ENCODE results near the gene TESK1.

TESK1 gene

DNA sequence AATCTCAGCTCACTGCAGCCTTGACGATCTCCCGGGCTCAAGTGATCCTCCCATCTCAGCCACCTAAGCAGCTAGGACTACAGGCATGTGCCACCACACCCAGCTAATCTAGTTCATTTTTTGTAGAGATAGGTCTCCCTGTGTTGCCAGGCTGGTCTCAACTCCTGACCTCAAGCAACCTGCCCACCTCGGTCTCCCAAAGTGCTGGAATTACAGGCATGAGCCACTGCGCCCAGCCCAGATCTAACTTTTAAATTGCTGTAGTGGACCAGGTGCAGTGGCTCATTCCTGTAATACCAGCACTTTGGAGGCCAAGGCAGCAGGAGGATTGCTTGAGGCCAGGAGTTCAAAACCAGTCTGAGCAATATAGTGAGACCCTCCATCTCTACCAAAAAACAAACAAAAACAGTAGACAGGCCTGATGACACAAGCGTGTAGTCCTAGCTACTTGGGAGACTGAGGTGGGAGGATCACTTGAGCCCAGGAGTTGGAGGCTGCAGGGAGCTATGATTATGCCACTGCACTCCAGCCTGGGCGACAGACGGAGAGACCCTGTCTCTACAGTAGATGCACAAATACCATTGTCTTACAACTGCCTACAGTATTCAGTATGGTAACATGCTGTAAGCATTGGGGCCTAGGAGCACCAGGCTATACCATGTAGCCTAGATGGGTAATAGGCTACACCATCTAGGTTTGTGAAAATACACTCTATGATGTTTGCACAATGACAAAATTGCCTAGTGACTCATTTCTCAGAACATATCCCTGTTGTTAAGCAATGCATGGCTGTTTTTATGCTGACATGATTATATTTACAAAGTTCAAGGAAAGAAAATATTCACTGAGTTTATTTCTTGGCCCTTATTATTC is 47.1 kb downstream of the TESK1 start:
- no peak for DNase-seq (ENCODE audit: extremely low spot score)
- ChIA-PET POLR2A (no interaction called here), CTCF (no interaction called here)

GRCh38 chr9:35652829-35653209 is 47.8 kb downstream of the TESK1 start:
- ChIA-PET POLR2A (no interaction called here), CTCF (no interaction called here)
- TF ChIP-seq L3MBTL2 (conservative IDR thresholded peaks at IDR 0.05) = no peak
- no peak for TF ChIP-seq ARNT (IDR thresholded peaks at IDR 0.05)
- no peak for TF ChIP-seq SUZ12 (IDR thresholded peaks at IDR 0.05)
- TF ChIP-seq FOXK2 (IDR thresholded peaks at IDR 0.05) = no peak
- no peak for TF ChIP-seq ELF4 (IDR thresholded peaks at IDR 0.05)
- no peak for TF ChIP-seq LEF1 (IDR thresholded peaks at IDR 0.05; ENCODE audit: borderline replicate concordance)
- TF ChIP-seq BHLHE40 (IDR thresholded peaks at IDR 0.05; ENCODE audit: borderline replicate concordance) = no peak
- TF ChIP-seq TARDBP (IDR thresholded peaks at IDR 0.05) = no peak
- TF ChIP-seq FOXA1 (IDR thresholded peaks at IDR 0.05) = no peak
- no peak for TF ChIP-seq ZNF384 (IDR thresholded peaks at IDR 0.05)
- no peak for TF ChIP-seq SP1 (IDR thresholded peaks at IDR 0.05)
- TF ChIP-seq FOXM1 (IDR thresholded peaks at IDR 0.05; ENCODE audit: borderline replicate concordance) = no peak
- TF ChIP-seq CTBP1 (IDR thresholded peaks at IDR 0.05; ENCODE audit: borderline replicate concordance) = no peak
- TF ChIP-seq, protein P1, sequence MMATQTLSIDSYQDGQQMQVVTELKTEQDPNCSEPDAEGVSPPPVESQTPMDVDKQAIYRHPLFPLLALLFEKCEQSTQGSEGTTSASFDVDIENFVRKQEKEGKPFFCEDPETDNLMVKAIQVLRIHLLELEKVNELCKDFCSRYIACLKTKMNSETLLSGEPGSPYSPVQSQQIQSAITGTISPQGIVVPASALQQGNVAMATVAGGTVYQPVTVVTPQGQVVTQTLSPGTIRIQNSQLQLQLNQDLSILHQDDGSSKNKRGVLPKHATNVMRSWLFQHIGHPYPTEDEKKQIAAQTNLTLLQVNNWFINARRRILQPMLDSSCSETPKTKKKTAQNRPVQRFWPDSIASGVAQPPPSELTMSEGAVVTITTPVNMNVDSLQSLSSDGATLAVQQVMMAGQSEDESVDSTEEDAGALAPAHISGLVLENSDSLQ (IDR thresholded peaks at IDR 0.05) = no peak
- no peak for TF ChIP-seq NFRKB (IDR thresholded peaks at IDR 0.05)
- no peak for TF ChIP-seq HDGF (IDR thresholded peaks at IDR 0.05; ENCODE audit: borderline replicate concordance)
- no peak for DNase-seq (ENCODE audit: extremely low spot score)

More for the DNA sequence above, 47.1 kb downstream of the TESK1 start:
- TF ChIP-seq BHLHE40 (IDR thresholded peaks at IDR 0.05; ENCODE audit: borderline replicate concordance) (no peak), LEF1 (IDR thresholded peaks at IDR 0.05; ENCODE audit: borderline replicate concordance) (no peak), L3MBTL2 (conservative IDR thresholded peaks at IDR 0.05) (no peak), SP1 (IDR thresholded peaks at IDR 0.05) (no peak)

DNA sequence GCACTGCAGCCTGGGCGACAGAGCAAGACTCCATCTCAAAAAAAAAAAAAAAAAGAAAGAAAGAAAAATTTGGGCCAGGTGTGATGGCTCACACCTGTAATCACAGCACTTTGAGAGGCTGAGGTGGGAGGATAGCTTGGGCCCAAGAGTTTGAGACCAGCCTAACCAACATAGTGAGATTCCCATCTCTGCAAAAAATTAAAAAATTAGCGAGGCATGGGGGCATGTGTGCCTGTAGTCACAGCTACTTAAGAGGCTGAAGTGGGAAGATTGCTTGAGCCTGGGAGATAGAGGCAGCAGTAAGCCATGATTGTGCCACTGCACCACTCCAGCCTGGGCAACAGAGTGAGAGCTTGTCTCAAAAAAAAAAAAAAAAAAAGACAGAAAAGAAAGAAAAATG is 48.5 kb downstream of the TESK1 start:
- ChIA-PET POLR2A (no interaction called here), CTCF (interaction anchor here (0.6 kb wide), 1 partner anchor 48 kb away, joined by 3 read pairs; no protein-coding TSS in a partner anchor)
- DNase-seq (ENCODE audit: extremely low spot score) = no peak
- no peak for TF ChIP-seq L3MBTL2 (conservative IDR thresholded peaks at IDR 0.05)

- ChIA-PET POLR2A (interaction anchor here (0.7 to 5.2 kb wide), 3 partner anchors 8 to 88 kb away, joined by 3 to 35 read pairs (median 5); partner anchors contain the start of gene ARHGEF39), CTCF (interaction anchor here (0.9 to 3.4 kb wide), 3 partner anchors 10 to 76 kb away, joined by 3 to 16 read pairs (median 3); partner anchors contain the start of gene CREB3)
- no peak for TF ChIP-seq FOXM1 (IDR thresholded peaks at IDR 0.05; ENCODE audit: borderline replicate concordance)
- TF ChIP-seq SP1 (IDR thresholded peaks at IDR 0.05) = no peak
- TF ChIP-seq HDGF (IDR thresholded peaks at IDR 0.05; ENCODE audit: borderline replicate concordance) = no peak
- TF ChIP-seq LEF1 (IDR thresholded peaks at IDR 0.05; ENCODE audit: borderline replicate concordance) = no peak
- TF ChIP-seq FOXA1 (IDR thresholded peaks at IDR 0.05) = no peak
- TF ChIP-seq TARDBP (IDR thresholded peaks at IDR 0.05) = no peak
- TF ChIP-seq, protein P1 (IDR thresholded peaks at IDR 0.05) = no peak
- no peak for TF ChIP-seq ZNF384 (IDR thresholded peaks at IDR 0.05)
- TF ChIP-seq ELF4 (IDR thresholded peaks at IDR 0.05) = no peak
- no peak for TF ChIP-seq NFRKB (IDR thresholded peaks at IDR 0.05)
- TF ChIP-seq CTBP1 (IDR thresholded peaks at IDR 0.05; ENCODE audit: borderline replicate concordance) = no peak
- no peak for TF ChIP-seq L3MBTL2 (conservative IDR thresholded peaks at IDR 0.05)
- TF ChIP-seq BHLHE40 (IDR thresholded peaks at IDR 0.05; ENCODE audit: borderline replicate concordance) = no peak
- TF ChIP-seq FOXK2 (IDR thresholded peaks at IDR 0.05) = no peak
- no peak for TF ChIP-seq ARNT (IDR thresholded peaks at IDR 0.05)
- no peak for TF ChIP-seq SUZ12 (IDR thresholded peaks at IDR 0.05)
- no peak for DNase-seq (ENCODE audit: extremely low spot score)
These were observed 51.3 kb downstream of the TESK1 start for GRCh38 chr9:35656348-35656747.

- DNase-seq (ENCODE audit: extremely low spot score) = no peak
- no peak for TF ChIP-seq ELF4 (IDR thresholded peaks at IDR 0.05)
- no peak for TF ChIP-seq FOXM1 (IDR thresholded peaks at IDR 0.05; ENCODE audit: borderline replicate concordance)
- no peak for TF ChIP-seq BHLHE40 (IDR thresholded peaks at IDR 0.05; ENCODE audit: borderline replicate concordance)
- no peak for TF ChIP-seq HDGF (IDR thresholded peaks at IDR 0.05; ENCODE audit: borderline replicate concordance)
- no peak for TF ChIP-seq ZNF384 (IDR thresholded peaks at IDR 0.05)
- CTCF ChIA-PET = interaction anchor here (1.0 to 3.4 kb wide), 2 partner anchors 10 to 76 kb away, joined by 3 to 16 read pairs; partner anchors contain the start of gene CREB3
- POLR2A ChIA-PET = interaction anchor here (1.0 to 5.2 kb wide), 6 partner anchors 10 to 75 kb away, joined by 3 to 35 read pairs (median 7); partner anchors contain the start of genes CREB3 and TLN1
These were observed 51.9 kb downstream of the TESK1 start for GRCh38 chr9:35656831-35657545.

- ChIA-PET CTCF (interaction anchor here (0.7 to 3.4 kb wide), 4 partner anchors 11 to 87 kb away, joined by 3 to 16 read pairs (median 4); partner anchors contain the start of gene CREB3), POLR2A (interaction anchor here (0.6 to 5.2 kb wide), 7 partner anchors 10 to 75 kb away, joined by 3 to 35 read pairs (median 4); partner anchors contain the start of genes CREB3 and TLN1)
- DNase-seq (ENCODE audit: extremely low spot score) = peak; percentile 89
- TF ChIP-seq NFRKB (IDR thresholded peaks at IDR 0.05) = no peak
- TF ChIP-seq L3MBTL2 (conservative IDR thresholded peaks at IDR 0.05) = peak; percentile 99
- TF ChIP-seq TARDBP (IDR thresholded peaks at IDR 0.05) = 0 out of 2 replicates have a peak, but pooled peaks have one; percentile 35
- TF ChIP-seq, protein P1 (IDR thresholded peaks at IDR 0.05) = peak; percentile 81
- TF ChIP-seq ARNT (IDR thresholded peaks at IDR 0.05) = peak; percentile 83
- peak; percentile 35; the same call in 1 of the 2 replicates for TF ChIP-seq CTBP1 (IDR thresholded peaks at IDR 0.05; ENCODE audit: borderline replicate concordance)
- no peak for TF ChIP-seq SUZ12 (IDR thresholded peaks at IDR 0.05)
These were observed 52.6 kb downstream of the TESK1 start, which contains the start of gene RMRP for GRCh38 chr9:35657546-35658136. RMRP (minus strand) TSS chr9:35658019.

All from HEK293T (cell line).